ENCODE results near the gene FAT1.
"Not testable (repeated sequence)": the region's sequence is repeated elsewhere in the genome, so short reads cannot be mapped to it uniquely, and the experiment has no call there.

Gene FAT1, protein sequence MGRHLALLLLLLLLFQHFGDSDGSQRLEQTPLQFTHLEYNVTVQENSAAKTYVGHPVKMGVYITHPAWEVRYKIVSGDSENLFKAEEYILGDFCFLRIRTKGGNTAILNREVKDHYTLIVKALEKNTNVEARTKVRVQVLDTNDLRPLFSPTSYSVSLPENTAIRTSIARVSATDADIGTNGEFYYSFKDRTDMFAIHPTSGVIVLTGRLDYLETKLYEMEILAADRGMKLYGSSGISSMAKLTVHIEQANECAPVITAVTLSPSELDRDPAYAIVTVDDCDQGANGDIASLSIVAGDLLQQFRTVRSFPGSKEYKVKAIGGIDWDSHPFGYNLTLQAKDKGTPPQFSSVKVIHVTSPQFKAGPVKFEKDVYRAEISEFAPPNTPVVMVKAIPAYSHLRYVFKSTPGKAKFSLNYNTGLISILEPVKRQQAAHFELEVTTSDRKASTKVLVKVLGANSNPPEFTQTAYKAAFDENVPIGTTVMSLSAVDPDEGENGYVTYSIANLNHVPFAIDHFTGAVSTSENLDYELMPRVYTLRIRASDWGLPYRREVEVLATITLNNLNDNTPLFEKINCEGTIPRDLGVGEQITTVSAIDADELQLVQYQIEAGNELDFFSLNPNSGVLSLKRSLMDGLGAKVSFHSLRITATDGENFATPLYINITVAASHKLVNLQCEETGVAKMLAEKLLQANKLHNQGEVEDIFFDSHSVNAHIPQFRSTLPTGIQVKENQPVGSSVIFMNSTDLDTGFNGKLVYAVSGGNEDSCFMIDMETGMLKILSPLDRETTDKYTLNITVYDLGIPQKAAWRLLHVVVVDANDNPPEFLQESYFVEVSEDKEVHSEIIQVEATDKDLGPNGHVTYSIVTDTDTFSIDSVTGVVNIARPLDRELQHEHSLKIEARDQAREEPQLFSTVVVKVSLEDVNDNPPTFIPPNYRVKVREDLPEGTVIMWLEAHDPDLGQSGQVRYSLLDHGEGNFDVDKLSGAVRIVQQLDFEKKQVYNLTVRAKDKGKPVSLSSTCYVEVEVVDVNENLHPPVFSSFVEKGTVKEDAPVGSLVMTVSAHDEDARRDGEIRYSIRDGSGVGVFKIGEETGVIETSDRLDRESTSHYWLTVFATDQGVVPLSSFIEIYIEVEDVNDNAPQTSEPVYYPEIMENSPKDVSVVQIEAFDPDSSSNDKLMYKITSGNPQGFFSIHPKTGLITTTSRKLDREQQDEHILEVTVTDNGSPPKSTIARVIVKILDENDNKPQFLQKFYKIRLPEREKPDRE (N-terminal part only)

GRCh38 chr4:186723292-186724057 lies at the start of gene FAT1:
TSS of gene FAT1 (minus strand) at chr4:186723856. CDS start at chr4:186709827, 14,029 bp downstream.
- in situ Hi-C loops (cut with MboI; ENCODE audit: low sequenced_read_pairs): no loop called here

DNA sequence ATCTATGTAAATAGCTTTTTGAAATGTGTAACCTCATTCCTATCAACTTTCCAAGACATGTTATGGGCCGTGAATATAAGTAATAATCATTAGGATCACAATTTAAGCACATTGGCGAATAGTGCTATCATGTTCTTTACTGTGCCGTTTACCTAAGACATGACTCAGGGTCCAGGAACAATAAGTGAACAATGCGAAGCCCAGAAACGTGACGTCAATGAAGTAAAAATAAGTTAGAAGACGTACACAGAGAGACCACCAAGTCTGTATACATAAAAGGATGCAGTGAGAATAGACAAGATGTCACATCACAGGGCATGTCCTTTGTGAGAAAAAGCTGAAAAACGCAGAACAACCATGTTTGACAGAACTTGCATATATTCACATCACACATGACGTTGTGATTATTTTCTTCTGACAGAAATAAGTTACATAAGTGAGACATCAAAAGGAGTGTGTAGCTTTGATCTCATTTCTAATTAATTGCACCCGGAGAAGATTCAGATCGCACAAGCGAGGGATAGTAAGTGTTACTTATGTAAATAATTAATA lies 49.4 kb upstream of the FAT1 start:
- in situ Hi-C loops (cut with MboI; ENCODE audit: low sequenced_read_pairs): no loop called here

DNA sequence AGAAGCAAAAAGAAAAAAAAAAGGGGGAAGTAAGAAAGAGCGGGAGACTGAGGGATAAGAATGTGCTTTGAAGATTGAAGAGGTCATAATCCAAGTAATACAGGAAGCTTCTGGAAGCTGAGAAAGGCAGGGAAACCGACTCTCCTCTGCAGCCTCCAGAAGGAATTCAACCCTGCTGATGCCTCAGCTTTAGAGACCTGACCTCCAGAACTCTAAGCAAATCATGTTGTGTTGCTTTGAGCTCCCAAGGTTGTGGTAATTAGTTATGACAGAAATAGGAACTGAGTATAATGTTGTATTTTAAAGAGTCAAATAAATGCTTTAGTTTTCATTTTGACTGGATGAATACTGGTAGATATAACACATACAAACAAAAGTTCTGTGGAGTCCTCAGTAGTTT lies 48.0 kb upstream of the FAT1 start:
- in situ Hi-C loops (cut with MboI; ENCODE audit: low sequenced_read_pairs): no loop called here

DNA sequence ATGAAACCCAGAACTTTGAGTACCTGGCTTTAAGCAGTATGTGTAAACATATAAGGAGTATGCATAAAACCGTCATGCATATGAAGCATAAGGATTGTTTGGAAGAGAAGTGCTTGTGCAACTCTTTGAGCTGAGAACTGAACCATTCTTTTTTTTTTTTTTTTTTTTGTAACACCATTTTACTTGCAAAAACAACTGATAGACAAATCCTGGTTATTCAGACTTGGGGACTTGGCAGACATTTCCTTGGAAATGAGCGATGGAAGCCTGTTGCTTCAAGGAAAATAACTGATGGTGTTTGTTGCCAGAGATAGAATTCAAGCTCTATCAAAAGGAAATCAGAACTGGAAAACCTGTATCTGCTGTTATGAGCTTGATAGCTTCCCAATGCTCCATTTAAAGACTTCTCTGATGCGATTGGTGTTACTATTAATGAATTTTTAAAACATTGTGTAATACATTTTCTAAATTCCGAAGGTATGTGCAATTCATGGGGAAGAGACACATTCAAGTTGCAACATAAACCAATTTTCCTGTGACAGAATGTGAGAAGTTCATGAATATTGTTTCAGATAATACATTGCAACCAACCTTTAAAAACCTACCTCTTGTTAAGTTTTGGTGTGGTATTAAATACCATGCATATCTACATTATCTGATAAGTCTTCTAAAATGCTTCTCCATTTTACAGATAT lies 47.0 kb upstream of the FAT1 start:
- in situ Hi-C loops (cut with MboI; ENCODE audit: low sequenced_read_pairs): no loop called here

DNA sequence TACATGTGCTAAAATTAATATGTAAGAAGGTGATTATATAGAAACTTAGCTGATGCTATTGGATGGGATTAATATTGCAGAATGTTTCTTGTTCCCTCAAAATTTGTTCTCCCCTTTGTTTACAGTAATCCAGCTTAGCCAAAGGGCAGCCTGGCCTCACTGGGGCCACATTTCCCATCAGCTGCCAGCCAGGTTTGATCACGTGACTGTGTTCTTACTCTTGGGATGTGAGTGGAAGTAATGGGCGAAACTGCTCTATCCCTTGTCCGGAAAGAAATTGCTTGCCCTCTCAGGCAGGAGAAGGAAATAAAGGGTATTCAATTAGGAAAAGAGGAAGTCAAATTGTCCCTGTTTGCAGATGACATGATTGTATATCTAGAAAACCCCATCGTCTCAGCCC lies 44.1 kb upstream of the FAT1 start:
- in situ Hi-C loops (cut with MboI; ENCODE audit: low sequenced_read_pairs): no loop called here

GRCh38 chr4:186765673-186766546 lies 42.3 kb upstream of the FAT1 start:
- in situ Hi-C loops (cut with MboI; ENCODE audit: low sequenced_read_pairs): no loop called here

GRCh38 chr4:186765138-186765537 lies 41.5 kb upstream of the FAT1 start:
- in situ Hi-C loops (cut with MboI; ENCODE audit: low sequenced_read_pairs): no loop called here

GRCh38 chr4:186764457-186764856 lies 40.8 kb upstream of the FAT1 start:
- in situ Hi-C loops (cut with MboI; ENCODE audit: low sequenced_read_pairs): no loop called here

DNA sequence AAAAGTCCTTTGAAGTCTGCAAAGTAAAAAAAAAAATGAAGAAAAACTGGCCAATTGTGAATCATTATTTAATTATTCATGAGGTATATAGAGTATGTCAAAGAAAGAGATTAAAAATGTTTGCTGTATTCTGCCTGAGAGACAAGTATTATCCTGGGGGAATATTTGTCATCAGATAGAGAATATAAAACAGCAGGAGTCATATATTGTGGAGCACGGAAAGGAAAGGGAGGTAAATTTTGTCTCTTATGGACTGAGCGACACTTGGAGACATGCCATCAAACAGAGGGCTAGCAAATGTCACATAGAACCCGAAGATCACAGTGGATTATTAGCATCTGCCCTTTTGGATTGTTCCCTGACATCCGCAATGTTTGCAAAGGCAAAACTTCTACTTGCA lies 39.2 kb upstream of the FAT1 start:
- in situ Hi-C loops (cut with MboI; ENCODE audit: low sequenced_read_pairs): no loop called here

- in situ Hi-C loops (cut with MboI; ENCODE audit: low sequenced_read_pairs): no loop called here
Measured at GRCh38 chr4:186762361-186762760, 38.7 kb upstream of the FAT1 start.

DNA sequence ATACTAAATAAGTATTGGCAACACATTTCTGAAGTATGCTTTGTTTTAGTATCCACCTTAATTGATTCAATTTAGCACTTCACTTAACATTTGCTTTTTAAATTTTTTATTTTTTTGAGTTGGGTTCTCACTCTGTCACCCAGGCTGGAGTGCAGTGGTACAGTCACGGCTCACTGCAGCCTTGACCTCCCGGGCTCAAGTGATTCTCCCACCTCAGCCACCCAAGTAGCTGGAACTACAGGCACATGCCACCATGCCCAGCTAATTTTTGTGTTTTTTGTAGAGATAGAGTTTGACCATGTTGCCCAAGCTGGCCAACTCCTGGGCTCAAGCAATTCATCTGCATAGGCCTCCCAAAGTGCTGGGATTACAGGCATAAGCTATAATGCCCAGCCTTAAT lies 38.3 kb upstream of the FAT1 start:
- in situ Hi-C loops (cut with MboI; ENCODE audit: low sequenced_read_pairs): not testable (repeated sequence)

- in situ Hi-C loops (cut with MboI; ENCODE audit: low sequenced_read_pairs): no loop called here
Measured at GRCh38 chr4:186761393-186761792, 37.7 kb upstream of the FAT1 start.

GRCh38 chr4:186760576-186760975 lies 36.9 kb upstream of the FAT1 start:
- in situ Hi-C loops (cut with MboI; ENCODE audit: low sequenced_read_pairs): no loop called here

DNA sequence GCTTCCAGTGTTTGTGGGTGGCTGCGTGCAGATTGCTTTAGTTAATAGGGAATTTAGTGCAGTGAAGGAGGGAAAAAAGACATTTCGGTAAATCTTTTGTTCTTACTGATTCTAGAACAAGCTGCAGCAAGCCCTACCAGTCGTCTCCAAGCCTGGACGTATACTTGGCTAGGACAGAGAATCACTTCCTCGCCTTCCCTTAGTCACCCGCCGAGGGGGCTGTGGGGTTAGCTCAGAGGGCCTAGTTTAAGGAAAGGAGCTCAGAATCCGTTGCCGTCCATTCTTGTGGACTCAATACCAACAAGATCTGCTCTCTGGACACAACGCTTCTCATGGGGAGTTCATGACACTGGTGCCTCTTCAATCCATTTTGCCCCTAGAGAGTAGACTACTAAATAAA lies 36.3 kb upstream of the FAT1 start:
- in situ Hi-C loops (cut with MboI; ENCODE audit: low sequenced_read_pairs): no loop called here

- in situ Hi-C loops (cut with MboI; ENCODE audit: low sequenced_read_pairs): no loop called here
Measured at GRCh38 chr4:186758929-186759682, 35.5 kb upstream of the FAT1 start.

GRCh38 chr4:186757696-186758355 lies 34.2 kb upstream of the FAT1 start:
- in situ Hi-C loops (cut with MboI; ENCODE audit: low sequenced_read_pairs): no loop called here

DNA sequence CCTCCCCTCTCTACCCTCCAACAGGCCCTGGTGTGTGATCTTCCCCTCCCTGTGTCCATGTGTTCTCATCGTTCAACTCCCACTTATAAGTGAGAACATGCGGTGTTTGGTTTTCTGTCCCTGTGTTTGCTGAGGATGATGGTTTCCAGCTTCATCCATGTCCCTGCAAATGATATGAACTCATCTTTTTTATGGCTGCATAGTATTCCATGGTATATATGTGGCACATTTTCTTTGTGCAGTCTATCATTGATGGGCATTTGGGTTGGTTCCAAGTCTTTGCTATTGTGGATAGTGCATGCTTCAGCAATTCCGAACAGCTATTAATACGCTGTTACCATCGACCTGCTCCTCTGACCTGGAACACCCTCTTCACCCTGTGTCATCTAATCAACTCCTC lies 32.9 kb upstream of the FAT1 start:
- in situ Hi-C loops (cut with MboI; ENCODE audit: low sequenced_read_pairs): not testable (repeated sequence)

Data from HL-60/S4 (cell line).